ENCODE measurements around the gene LRRC18. TPM values are rescaled to one million over a fixed set of nuclear protein-coding genes. Genes with fewer than 3 reads are reported as not detected.

LRRC18 gene
- not detected in 2 replicates for polyA plus RNA-seq (2012; rRNA removed)
- not detected in 2 replicates for polyA plus RNA-seq (2012; cell fraction: cytosol; rRNA removed)
- not detected in 2 replicates for polyA plus RNA-seq (2012; cell fraction: nucleus; rRNA removed)

DNA sequence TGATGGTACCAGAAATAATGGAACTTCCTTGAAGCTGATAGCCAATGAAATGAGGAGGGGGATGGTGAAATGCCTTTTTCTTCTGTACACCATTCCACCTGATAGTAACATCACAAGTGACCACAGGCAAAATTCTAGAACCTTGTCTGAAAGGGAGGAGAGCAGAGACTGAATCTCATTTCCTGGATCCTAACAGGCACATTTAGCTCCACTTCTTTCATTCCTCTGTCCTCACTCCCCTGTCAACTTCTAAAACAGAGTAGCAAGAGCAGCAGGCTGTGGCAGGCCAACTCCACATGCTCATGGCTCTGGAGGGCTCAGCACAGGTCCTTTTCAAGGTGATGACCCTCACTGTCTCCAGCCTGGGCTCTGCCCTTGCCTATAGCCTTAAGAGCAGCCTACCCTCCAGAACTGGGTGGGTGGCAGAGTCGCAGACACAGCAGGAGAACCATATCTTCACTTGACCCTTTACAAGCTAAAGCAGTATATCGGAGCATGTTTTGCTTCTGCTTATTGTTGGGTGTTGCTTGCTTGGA, at the start of gene LRRC18:
Gene LRRC18, minus strand, starts transcription at position 51 of the 536 bp plus-strand sequence. CDS start 25,685 bp downstream, outside the sequence.
- ChIA-PET CTCF (interaction anchor here (2.6 kb wide), 1 partner anchor 284 kb away, joined by 10 read pairs; no protein-coding TSS in a partner anchor), POLR2A (no interaction called here)
- no peak within 1 kb of the TSS for H3K9ac ChIP-seq
- 20% methylated on average over 1 of the region's 2 CpGs for whole genome bisulfite sequencing (ENCODE audit: low lambda C conversion rate)
- no peaks in the 10 kb centered on the region for H3F3A ChIP-seq (replicated peaks; ENCODE audit: insufficient read depth)
- H3K9me3 ChIP-seq = no peaks in the 10 kb centered on the region
- peaks cover 0 to 6% of the 10 kb centered on the region in 2 experiments; a peak in 1 of 4 replicates for H3K4me1 ChIP-seq (ENCODE audit: control insufficient read depth in 1 of 2, insufficient read depth in 2 of 2, low read depth in 1 of 2, low read length in 1 of 2)
- no peaks in the 10 kb centered on the region for H3K36me3 ChIP-seq (replicated peaks in 1 of 2; ENCODE audit: control insufficient read depth in 1 of 2, insufficient read depth in 2 of 2, low read length in 1 of 2)
- H4K20me1 ChIP-seq (ENCODE audit: insufficient read depth) = no peaks in the 10 kb centered on the region
- no peaks in the 10 kb centered on the region for H3K9me2 ChIP-seq
- H3K4me2 ChIP-seq = no peak within 1 kb of the TSS
- DNase-seq = no peak
- TF ChIP-seq RXRA (IDR thresholded peaks at IDR 0.05; ENCODE audit: borderline replicate concordance, low read depth) = no peak
- no peak for TF ChIP-seq FOXJ3 (CRISPR knock-in tag; IDR thresholded peaks at IDR 0.05)
- TF ChIP-seq NFIC (IDR thresholded peaks at IDR 0.05; ENCODE audit: borderline replicate concordance) = no peak
- no peak for TF ChIP-seq USF2 (IDR thresholded peaks at IDR 0.05; ENCODE audit: borderline replicate concordance, low read depth, low read length)
- TF ChIP-seq PBX3 (IDR thresholded peaks at IDR 0.05) = no peak
- no peak for TF ChIP-seq EP300 (IDR thresholded peaks at IDR 0.05; ENCODE audit: borderline replicate concordance in 1 of 2, low read depth in 1 of 2, low read length in 1 of 2)
- no peak for TF ChIP-seq MXI1 (IDR thresholded peaks at IDR 0.05; ENCODE audit: low read depth, low read length)
- TF ChIP-seq USF1 (IDR thresholded peaks at IDR 0.05; ENCODE audit: borderline replicate concordance, low read depth) = no peak
- TF ChIP-seq TCF12 (IDR thresholded peaks at IDR 0.05) = no peak
- no peak for TF ChIP-seq GATA2 (CRISPR knock-in tag; IDR thresholded peaks at IDR 0.05)
- no peak within 1 kb of the TSS for H3K27ac ChIP-seq (ENCODE audit: low read depth in 2 of 2, low read length in 1 of 2)
- H3K79me2 ChIP-seq (ENCODE audit: insufficient read depth) = no peaks in the 10 kb centered on the region
- no peak within 1 kb of the TSS for H2AFZ ChIP-seq (ENCODE audit: low read depth)
- no peaks in the 10 kb centered on the region for H3K27me3 ChIP-seq (ENCODE audit: insufficient read depth)
- H3K4me3 ChIP-seq (ENCODE audit: low read depth in 2 of 2, low read length in 1 of 2) = no peak within 1 kb of the TSS

- Histone ChIP-seq H3K9me2 (no peaks in the 10 kb centered on the region), H3K79me2 (ENCODE audit: insufficient read depth) (no peaks in the 10 kb centered on the region), H3K4me1 (ENCODE audit: control insufficient read depth in 1 of 2, insufficient read depth in 2 of 2, low read depth in 1 of 2, low read length in 1 of 2) (no peaks in the 10 kb centered on the region; a peak in 1 of 4 replicates), H4K20me1 (ENCODE audit: insufficient read depth) (no peaks in the 10 kb centered on the region), H3F3A (replicated peaks; ENCODE audit: insufficient read depth) (no peaks in the 10 kb centered on the region), H3K9me3 (no peaks in the 10 kb centered on the region), H3K4me2 (no peak overlapping the region), H3K9ac (no peak overlapping the region), H3K36me3 (replicated peaks in 1 of 2; ENCODE audit: control insufficient read depth in 1 of 2, insufficient read depth in 2 of 2, low read length in 1 of 2) (no peaks in the 10 kb centered on the region), H3K27ac (ENCODE audit: low read depth in 2 of 2, low read length in 1 of 2) (no peak overlapping the region), H3K4me3 (ENCODE audit: low read depth in 2 of 2, low read length in 1 of 2) (no peak overlapping the region), H2AFZ (ENCODE audit: low read depth) (no peak overlapping the region), H3K27me3 (ENCODE audit: insufficient read depth) (no peaks in the 10 kb centered on the region)
- 54% methylated on average over 3 of the region's 7 CpGs for WGBS (ENCODE audit: low lambda C conversion rate)
- ChIA-PET CTCF (interaction anchor here (0.9 to 1.8 kb wide), 6 partner anchors 16 to 533 kb away, joined by 3 to 5 read pairs (median 3); no protein-coding TSS in a partner anchor), POLR2A (no interaction called here)
- no peak for DNase-seq
- TF ChIP-seq NFIC (IDR thresholded peaks at IDR 0.05; ENCODE audit: borderline replicate concordance) (no peak), RAD21 (IDR thresholded peaks at IDR 0.05; ENCODE audit: low read length) (no peak), SMC3 (IDR thresholded peaks at IDR 0.05; ENCODE audit: low read depth, low read length) (no peak), FOXJ3 (CRISPR knock-in tag; IDR thresholded peaks at IDR 0.05) (no peak), NRF1 (IDR thresholded peaks at IDR 0.05; ENCODE audit: low read depth, low read length) (no peak), MAX (IDR thresholded peaks at IDR 0.05; ENCODE audit: low read depth) (no peak), ELF1 (IDR thresholded peaks at IDR 0.05) (no peak), TEAD4 (IDR thresholded peaks at IDR 0.05; ENCODE audit: borderline replicate concordance, insufficient read depth) (no peak), EZH2phosphoT487 (IDR thresholded peaks at IDR 0.05; ENCODE audit: borderline replicate concordance, low read depth) (no peak), JUND (IDR thresholded peaks at IDR 0.05) (no peak)
- TF ChIP-seq, protein P1, sequence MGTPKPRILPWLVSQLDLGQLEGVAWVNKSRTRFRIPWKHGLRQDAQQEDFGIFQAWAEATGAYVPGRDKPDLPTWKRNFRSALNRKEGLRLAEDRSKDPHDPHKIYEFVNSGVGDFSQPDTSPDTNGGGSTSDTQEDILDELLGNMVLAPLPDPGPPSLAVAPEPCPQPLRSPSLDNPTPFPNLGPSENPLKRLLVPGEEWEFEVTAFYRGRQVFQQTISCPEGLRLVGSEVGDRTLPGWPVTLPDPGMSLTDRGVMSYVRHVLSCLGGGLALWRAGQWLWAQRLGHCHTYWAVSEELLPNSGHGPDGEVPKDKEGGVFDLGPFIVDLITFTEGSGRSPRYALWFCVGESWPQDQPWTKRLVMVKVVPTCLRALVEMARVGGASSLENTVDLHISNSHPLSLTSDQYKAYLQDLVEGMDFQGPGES (IDR thresholded peaks at IDR 0.05; ENCODE audit: low read depth, low read length) = no peak
- TF ChIP-seq, protein P2, sequence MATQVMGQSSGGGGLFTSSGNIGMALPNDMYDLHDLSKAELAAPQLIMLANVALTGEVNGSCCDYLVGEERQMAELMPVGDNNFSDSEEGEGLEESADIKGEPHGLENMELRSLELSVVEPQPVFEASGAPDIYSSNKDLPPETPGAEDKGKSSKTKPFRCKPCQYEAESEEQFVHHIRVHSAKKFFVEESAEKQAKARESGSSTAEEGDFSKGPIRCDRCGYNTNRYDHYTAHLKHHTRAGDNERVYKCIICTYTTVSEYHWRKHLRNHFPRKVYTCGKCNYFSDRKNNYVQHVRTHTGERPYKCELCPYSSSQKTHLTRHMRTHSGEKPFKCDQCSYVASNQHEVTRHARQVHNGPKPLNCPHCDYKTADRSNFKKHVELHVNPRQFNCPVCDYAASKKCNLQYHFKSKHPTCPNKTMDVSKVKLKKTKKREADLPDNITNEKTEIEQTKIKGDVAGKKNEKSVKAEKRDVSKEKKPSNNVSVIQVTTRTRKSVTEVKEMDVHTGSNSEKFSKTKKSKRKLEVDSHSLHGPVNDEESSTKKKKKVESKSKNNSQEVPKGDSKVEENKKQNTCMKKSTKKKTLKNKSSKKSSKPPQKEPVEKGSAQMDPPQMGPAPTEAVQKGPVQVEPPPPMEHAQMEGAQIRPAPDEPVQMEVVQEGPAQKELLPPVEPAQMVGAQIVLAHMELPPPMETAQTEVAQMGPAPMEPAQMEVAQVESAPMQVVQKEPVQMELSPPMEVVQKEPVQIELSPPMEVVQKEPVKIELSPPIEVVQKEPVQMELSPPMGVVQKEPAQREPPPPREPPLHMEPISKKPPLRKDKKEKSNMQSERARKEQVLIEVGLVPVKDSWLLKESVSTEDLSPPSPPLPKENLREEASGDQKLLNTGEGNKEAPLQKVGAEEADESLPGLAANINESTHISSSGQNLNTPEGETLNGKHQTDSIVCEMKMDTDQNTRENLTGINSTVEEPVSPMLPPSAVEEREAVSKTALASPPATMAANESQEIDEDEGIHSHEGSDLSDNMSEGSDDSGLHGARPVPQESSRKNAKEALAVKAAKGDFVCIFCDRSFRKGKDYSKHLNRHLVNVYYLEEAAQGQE (IDR thresholded peaks at IDR 0.05; ENCODE audit: low read depth, low read length) = no peak
Observed at GRCh38 chr10:48985621-48986158, 46.0 kb upstream of the LRRC18 start.

All from SK-N-SH (cell line).